Aorta (tissue), 5 donors: ENCODE measurements around the gene CDCA3. TPM values are rescaled to one million over a fixed set of nuclear protein-coding genes. Genes with fewer than 3 reads are reported as not detected.
"Not testable (repeated sequence)": the region's sequence is repeated elsewhere in the genome, so short reads cannot be mapped to it uniquely, and the experiment has no call there.

Source experiments
- ATAC-seq: fragments of 200-7000 bp; cut with Tn5 transposase; one replicate; pipeline ENCODE4 v1.9.1; 2022; ENCODE audit warnings: moderate library complexity; ENCODE audit not compliant: low FRiP score
- DNase-seq, 2 donors: peaks; one replicate each; pipeline ENCODE4 v3.0.0-alpha.2; 2020
- H3K27ac ChIP-seq, 2 donors: one replicate each; pipeline ENCODE4 v1.5.1; 2013; ENCODE audit warnings: low read length in 2 of 2, mild to moderate bottlenecking in 2 of 2, moderate library complexity in 2 of 2, control low read depth in 1 of 2, inconsistent platforms in 1 of 2, low read depth in 1 of 2
- H3K27me3 ChIP-seq, 2 donors: one replicate each; pipeline ENCODE4 v1.6.1; 2013; ENCODE audit warnings: control low read depth in 1 of 2, low read length in 1 of 2, mild to moderate bottlenecking in 1 of 2, moderate library complexity in 1 of 2; ENCODE audit not compliant: insufficient read depth in 2 of 2, control insufficient read depth in 1 of 2
- H3K36me3 ChIP-seq, 2 donors: one replicate each; pipeline ENCODE4 v1.6.1; 2013; ENCODE audit warnings: control low read depth in 1 of 2, low read length in 1 of 2, mild to moderate bottlenecking in 1 of 2; ENCODE audit not compliant: insufficient read depth in 2 of 2, control insufficient read depth in 1 of 2
- H3K4me1 ChIP-seq, 2 donors: one replicate each; pipeline ENCODE4 v1.6.1; 2013; ENCODE audit warnings: low read length in 2 of 2, control low read depth in 1 of 2, mild to moderate bottlenecking in 1 of 2, moderate library complexity in 1 of 2; ENCODE audit not compliant: insufficient read depth in 2 of 2, control insufficient read depth in 1 of 2
- H3K4me3 ChIP-seq, 2 donors: one replicate each; pipeline ENCODE4 v1.5.1; 2013; ENCODE audit warnings: low read length in 2 of 2, control low read depth in 1 of 2, mild to moderate bottlenecking in 1 of 2
- H3K9me3 ChIP-seq: one replicate; pipeline ENCODE4 v1.6.1; 2013; ENCODE audit warnings: mild to moderate bottlenecking, low read length; ENCODE audit not compliant: control insufficient read depth
- WGBS, 2 donors: extraction: QIAGEN DNeasy Blood & Tissue Kit; methylation state at CpG; one replicate each; pipeline ENCODE4 v1.1.7; 2013; 5-methylcytosine and 5-hydroxymethylcytosine counted together
- intact Hi-C, 2 donors: fragments of 100-400 bp; cut with DNase I; formaldehyde crosslinking; loops; one replicate each; pipeline versions ENCODE4 v1.14.2 to v1.15.0; 2022
- polyA plus RNA-seq, 2 donors: library from polyadenylated mRNA; stranded (reverse); fragments of 200-250 nt; gene quantifications; one replicate each; pipeline ENCODE4 v1.2.3, GENCODE V29; 2013
- total RNA-seq, 2 donors: library from RNA; stranded (reverse); fragmentation: NEBNext Ultra II Directional; extraction: Animal tissue kit (Norgen Biotek cat#: 25700); gene quantifications; one replicate each; pipeline ENCODE4 v1.2.1, GENCODE V29; 2021
- donor health status: healthy with polysubstance abuse.
- donor health status: Bipolar disorder and iron deficiency.
- donor health status: DM: no; HTN: no; CAD: no.
- donor health status: DM: no; HTN: no; CAD: no.
- donor health status: DM: yes; HTN: yes; CAD: no.

Gene CDCA3
- total and polyA plus RNA-seq, 4 donors = 0.42 to 12.6 (median 2.8) TPM

- intact Hi-C loops = loop anchor here in 1 of 2 donors (2.0 kb wide), 1 partner anchor 37 kb away; the partner anchor contains the start of gene USP5
- not testable (repeated sequence) for H3K27ac ChIP-seq, ATAC-seq, H3K4me1 ChIP-seq, H3K36me3 ChIP-seq, H3K27me3 ChIP-seq, H3K4me3 ChIP-seq, H3K9me3 ChIP-seq
- WGBS, 2 donors = 94 to 96% methylated on average over 21 of the region's 21 CpGs
- DNase-seq = peak in 1 of 2 donors; percentile 59
These were observed 38.9 kb upstream of the CDCA3 start for GRCh38 chr12:6889775-6890573.

- intact Hi-C loops, H3K27ac ChIP-seq, H3K36me3 ChIP-seq, H3K27me3 ChIP-seq, H3K4me3 ChIP-seq, H3K9me3 ChIP-seq, ATAC-seq, H3K4me1 ChIP-seq: not testable (repeated sequence)
- 74 to 78% methylated on average over 7 of the region's 7 CpGs for WGBS, 2 donors
- DNase-seq = peak in 1 of 2 donors; percentile 1
These were observed 37.7 kb upstream of the CDCA3 start for GRCh38 chr12:6888794-6889193.

- Histone ChIP-seq H3K4me3 (no peak overlapping the region), H3K9me3 (no peaks in the 10 kb centered on the region), H3K27me3 (no peaks in the 10 kb centered on the region), H3K27ac (no peak overlapping the region), H3K36me3 (peaks cover 0 to 3% of the 10 kb centered on the region in 2 donors), H3K4me1 (no peaks in the 10 kb centered on the region)
- no peak for ATAC-seq
- no peak for DNase-seq
- intact Hi-C loops = no loop called here
- WGBS, 2 donors = 91 to 93% methylated on average over 2 of the region's 2 CpGs
These were observed 37.3 kb upstream of the CDCA3 start for GRCh38 chr12:6888360-6888759.

- no peak overlapping the region for H3K27ac ChIP-seq
- no peaks in the 10 kb centered on the region for H3K9me3 ChIP-seq
- H3K36me3 ChIP-seq = peaks cover 0 to 3% of the 10 kb centered on the region in 2 donors
- no peaks in the 10 kb centered on the region for H3K4me1 ChIP-seq
- H3K4me3 ChIP-seq = no peak overlapping the region
- WGBS, 2 donors = 89% methylated on average over 8 of the region's 8 CpGs
- ATAC-seq = no peak
- no peaks in the 10 kb centered on the region for H3K27me3 ChIP-seq
- intact Hi-C loops = no loop called here
- peak in 1 of 2 donors; percentile 49 for DNase-seq
These were observed 36.4 kb upstream of the CDCA3 start for GRCh38 chr12:6887460-6887859.

- intact Hi-C loops, H3K9me3 ChIP-seq, ATAC-seq, H3K27ac ChIP-seq, H3K4me1 ChIP-seq, H3K36me3 ChIP-seq, H3K4me3 ChIP-seq, H3K27me3 ChIP-seq: not testable (repeated sequence)
- 76 to 77% methylated on average over 11 to 12 of the region's 15 CpGs for WGBS, 2 donors
- DNase-seq = peak in 1 of 2 donors; percentile 23
These were observed 35.3 kb upstream of the CDCA3 start for GRCh38 chr12:6886206-6886999.

- 69 to 75% methylated on average over 22 of the region's 22 CpGs for WGBS, 2 donors
- intact Hi-C loops = no loop called here
- no peaks in the 10 kb centered on the region for H3K9me3 ChIP-seq
- ATAC-seq = no peak
- no peaks in the 10 kb centered on the region for H3K27me3 ChIP-seq
- DNase-seq = no peak
- no peaks in the 10 kb centered on the region for H3K4me1 ChIP-seq
- H3K4me3 ChIP-seq = no peak overlapping the region
- H3K27ac ChIP-seq = no peak overlapping the region
- peaks cover 0 to 3% of the 10 kb centered on the region in 2 donors for H3K36me3 ChIP-seq
These were observed 33.5 kb upstream of the CDCA3 start for GRCh38 chr12:6884539-6884938.

- Histone ChIP-seq H3K9me3 (no peaks in the 10 kb centered on the region), H3K4me1 (no peaks in the 10 kb centered on the region), H3K27me3 (no peaks in the 10 kb centered on the region), H3K4me3 (no peak overlapping the region), H3K27ac (no peak overlapping the region), H3K36me3 (peaks cover 0 to 3% of the 10 kb centered on the region in 2 donors)
- intact Hi-C loops = no loop called here
- ATAC-seq (no peak), DNase-seq (no peak)
- 94% methylated on average over 11 of the region's 11 CpGs for WGBS, 2 donors
These were observed 32.6 kb upstream of the CDCA3 start for GRCh38 chr12:6883683-6884082.

- Histone ChIP-seq H3K4me1 (no peaks in the 10 kb centered on the region), H3K9me3 (no peaks in the 10 kb centered on the region), H3K27ac (no peak overlapping the region), H3K36me3 (peaks cover 0 to 3% of the 10 kb centered on the region in 2 donors), H3K4me3 (no peak overlapping the region), H3K27me3 (no peaks in the 10 kb centered on the region)
- DNase-seq (no peak), ATAC-seq (no peak)
- WGBS, 2 donors = 96 to 97% methylated on average over 5 of the region's 5 CpGs
- intact Hi-C loops = no loop called here
These were observed 32.2 kb upstream of the CDCA3 start for GRCh38 chr12:6883252-6883651.
